NCI-H345 (cell line): ENCODE data around the gene MEAK7.
"Not testable (repeated sequence)": the region's sequence is repeated elsewhere in the genome, so short reads cannot be mapped to it uniquely, and the experiment has no call there.

Experiments
- DNase-seq: peaks from one replicate; lab custom pipeline; 2025; lab: John Stamatoyannopoulos, UW

Gene MEAK7

DNA sequence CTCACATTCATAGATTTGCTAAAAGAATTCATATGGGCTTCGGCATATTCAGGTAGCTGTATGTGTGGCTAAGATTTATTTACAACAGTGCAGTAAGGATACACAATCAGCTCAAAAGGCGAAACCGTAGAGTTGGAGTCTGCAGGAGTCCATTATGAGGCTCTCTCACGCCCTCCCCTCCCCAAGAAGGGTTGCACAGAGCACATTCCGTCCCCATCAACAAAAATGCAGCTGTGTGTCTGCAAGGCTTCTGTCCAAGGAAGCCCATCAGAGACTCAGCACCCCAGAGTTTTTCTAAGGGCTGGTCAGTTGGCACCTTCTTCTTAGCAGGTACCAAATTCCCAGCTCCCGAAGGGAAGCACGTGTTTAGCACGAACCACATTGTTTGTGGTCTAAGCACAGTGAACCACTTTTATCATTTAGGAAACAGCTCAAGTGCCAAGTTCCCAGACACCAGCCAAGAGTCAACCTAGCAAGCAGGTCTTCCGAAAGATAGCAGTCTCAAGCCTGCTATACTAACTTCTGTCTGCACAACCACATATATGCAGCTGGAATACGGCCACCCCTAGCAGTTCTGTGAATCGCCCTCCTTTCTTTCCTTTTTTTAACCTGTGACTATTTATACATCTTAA, 28.5 kb upstream of the MEAK7 start:
- DNase-seq = no peak

DNA sequence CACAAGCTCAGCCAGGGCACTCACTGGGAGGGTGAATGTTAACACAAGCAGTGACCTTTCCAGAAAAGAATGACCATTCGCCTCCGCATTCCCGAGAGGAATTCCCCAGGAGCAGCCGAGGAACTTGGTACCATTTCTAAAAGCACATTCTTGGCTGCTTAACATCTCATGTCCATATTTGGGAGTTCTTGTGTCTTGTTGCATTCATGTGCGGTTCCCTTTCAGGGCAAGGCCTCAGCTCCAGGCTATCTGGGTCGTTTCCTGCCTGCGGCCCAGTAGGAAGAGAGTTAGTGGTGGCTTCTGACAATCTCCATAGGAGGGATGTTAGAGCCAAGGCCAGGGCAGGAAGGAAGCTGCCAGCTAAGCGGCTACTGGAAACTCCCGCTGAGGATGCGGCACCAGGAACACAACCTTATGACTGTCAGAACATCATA, 27.8 kb upstream of the MEAK7 start:
- DNase-seq = no peak

DNA sequence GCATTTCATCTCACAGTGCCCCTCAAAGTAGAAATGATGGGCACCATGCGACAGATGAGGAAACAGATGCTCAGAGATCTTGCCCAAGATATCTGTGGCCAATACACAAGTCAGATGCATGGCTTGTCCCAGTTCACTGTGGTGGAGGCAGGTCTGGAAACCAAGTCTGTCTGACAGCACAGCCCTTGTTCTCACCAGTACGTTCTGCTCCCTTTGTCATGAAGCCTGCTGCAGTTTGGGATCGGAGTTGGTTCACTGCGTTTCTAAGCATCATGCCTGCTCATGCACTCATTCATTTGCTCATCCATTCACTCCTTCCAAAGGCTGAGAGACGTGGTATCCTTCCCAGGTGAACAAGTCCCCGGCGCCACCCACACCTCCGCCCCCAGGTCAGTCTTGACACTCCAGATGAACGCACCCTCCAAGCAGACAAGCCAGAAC, 27.2 kb upstream of the MEAK7 start:
- DNase-seq = no peak

DNA sequence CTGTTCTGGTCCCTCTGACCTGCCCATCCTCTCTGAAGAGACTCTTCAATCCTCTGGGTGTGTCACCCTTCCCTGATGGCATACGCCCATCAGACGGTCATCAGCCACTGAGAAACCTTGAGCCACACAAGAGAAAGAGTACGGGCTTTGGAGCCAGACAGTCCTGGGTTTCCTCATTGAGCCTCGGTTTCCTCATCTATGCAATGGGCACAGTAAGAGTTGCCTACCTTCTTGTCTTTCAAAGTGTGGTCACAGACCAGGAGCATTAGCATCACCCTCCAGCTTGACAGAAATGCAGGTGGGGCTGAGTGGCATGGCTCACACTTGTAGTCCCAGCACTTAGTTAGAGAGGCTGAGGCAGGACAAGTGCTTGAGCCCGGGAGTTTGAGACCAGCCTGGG, 26.1 kb upstream of the MEAK7 start:
- DNase-seq = no peak

DNA sequence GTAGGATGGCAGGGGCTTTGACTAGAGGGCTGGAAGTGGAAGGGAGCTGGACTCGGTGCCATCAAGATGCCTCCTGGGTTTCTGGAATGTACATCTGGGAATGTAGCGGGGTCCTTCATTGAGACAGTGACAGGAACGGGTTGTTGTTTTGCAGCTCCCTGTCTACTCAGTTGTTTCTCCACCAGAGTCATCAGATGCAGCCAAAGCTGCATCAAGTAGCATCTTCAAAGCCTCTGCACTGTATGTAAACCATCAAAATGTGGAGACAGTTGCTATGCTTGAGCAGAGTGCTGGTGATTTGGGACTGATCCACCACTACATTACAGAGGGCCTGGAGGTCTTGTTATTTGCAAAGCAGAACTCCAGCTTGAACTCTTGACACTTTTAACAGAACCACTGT, 25.1 kb upstream of the MEAK7 start:
- DNase-seq = no peak

DNA sequence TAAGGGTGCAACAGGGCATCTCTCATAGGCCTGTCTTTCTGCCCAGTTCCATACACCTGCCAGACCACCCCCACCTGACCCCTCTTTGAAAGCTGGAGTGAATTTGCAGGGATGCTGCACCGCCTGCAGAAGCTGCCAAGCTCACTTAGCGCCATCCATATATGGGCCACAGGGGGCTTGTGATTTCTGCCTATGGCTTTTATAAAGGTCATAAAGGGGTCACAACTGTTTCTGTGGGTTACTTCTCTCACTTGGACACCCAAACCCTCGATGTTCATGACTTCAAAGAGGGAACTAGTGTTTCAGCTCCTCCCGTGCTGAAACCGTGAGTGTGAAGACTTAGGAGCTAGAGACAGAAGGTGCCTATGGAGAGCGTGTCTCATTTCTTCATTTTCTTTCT, 23.9 kb upstream of the MEAK7 start:
- no peak for DNase-seq

DNA sequence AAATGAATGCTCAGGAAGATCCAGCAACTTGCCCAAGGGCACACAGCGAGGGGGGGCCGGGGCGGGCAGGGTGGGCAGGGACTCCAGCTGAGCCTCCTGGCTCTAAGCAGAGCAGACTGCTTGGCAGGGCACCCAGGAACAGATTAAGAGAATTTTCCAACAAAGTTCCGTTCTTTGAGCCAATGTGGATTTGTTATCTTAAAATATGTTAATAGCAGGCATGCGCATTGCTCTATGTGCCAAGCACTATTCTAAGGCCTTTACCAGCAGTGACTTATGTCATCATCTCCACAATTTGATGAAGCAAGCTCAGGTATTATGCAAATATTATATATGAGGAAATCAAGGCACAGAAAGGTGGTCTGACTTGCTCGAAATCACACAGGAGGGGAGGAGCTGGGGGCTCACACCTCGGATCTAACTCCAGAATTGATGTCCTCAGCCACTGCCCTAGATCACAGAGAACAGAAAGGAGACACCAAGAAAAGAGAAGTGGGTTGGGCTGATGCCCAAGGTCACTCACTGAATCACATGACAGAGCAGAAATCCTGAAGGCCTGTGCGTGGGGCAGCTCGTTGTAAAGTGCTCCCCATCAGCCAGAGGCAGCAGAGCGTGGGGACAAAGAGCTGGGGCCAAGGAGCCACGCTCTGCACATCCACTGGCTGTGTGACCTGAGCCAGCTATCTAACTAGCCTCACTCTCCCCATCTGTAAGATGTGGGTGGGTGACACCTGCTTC, 23.2 kb upstream of the MEAK7 start:
- DNase-seq = no peak

DNA sequence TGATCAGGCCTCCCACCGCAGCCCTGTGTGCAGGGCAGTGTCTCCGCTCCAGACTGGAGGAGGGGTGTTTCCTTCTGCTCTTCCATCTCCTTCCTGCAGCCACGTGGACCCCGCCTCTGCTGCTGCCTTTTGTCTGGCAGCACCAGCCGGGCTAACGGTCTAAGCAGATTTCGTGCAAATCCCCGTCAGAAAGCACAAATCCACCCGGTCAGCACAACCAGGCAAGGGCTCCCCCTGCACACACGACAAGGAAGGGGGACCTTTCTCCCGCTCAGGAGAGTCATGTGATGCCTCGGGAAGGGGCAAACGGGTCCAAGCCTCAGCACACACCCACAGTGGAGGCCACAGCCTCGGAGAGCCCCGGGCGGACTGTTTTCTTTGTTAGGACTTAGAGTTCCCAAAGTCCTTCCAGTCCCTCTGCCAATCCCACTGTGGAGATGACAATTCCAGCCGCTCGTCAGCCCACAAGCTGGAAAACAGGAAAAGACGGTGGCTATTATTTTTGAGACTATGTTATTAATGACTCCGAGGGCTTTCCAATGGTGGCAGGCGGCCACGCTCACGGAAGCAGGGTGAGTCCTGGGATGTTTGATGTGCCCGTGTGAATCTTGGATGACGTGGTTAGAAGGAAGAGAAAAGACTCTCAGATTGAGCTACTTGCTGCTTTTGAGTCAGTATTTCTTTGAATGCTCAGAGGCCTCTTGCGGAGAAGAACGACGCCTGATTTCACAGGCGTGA, 22.5 kb upstream of the MEAK7 start:
- no peak for DNase-seq

DNA sequence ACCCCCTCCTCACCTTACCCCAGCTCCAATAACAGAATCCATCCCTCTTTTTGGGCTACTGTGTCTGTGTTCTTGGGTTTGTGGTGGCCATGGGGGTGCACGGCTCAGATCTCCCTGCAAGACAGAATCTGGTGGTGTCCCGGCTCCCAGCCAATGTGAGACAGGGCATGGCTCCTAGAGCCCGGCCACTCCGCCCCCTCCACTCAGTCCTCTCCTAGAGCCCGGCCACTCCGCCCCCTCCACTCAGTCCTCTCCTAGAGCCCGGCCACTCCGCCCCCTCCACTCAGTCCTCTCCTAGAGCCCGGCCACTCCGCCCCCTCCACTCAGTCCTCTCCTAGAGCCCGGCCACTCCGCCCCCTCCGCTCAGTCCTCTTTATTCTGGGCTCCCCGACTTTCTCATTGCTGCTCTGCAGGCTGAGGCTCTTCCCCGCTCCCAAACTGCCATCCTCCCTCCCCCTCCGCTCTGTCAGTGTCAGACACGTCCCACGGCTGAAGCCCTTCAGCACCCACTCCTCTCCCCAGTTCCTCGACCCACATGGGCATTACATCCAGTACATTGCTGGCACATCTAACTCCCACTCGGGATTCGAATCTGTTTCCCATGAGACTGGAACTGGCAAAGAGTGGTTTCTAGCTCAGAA, 20.6 kb upstream of the MEAK7 start:
- DNase-seq = not testable (repeated sequence)

DNA sequence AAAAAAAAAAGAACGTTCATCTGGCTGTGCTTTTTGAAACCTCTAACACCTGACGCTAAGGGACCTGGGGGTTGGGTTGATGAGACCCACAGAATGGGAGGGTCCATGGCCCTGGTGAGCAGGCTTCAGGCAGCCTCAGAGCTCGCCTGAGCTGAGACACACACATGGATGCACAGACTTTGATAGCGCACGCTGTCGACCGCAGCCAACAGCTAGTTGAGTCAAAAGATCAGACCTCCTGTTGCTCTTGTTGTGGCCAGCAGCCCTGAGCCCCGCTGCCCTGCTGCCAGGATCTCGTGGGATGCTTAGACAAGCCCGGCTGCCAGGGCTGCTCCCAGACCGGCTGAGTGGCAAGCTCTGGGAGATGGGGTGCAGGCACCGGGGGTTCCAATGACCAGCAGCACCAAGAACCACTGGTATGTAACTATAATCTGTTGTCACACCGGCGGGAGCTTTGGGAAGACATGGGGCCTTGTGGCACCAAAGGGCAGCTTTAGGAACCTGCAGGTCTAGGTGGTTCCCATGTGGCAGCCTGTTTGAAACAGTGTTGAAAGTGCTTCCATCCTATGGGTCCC, 20.0 kb upstream of the MEAK7 start:
- DNase-seq = no peak

DNA sequence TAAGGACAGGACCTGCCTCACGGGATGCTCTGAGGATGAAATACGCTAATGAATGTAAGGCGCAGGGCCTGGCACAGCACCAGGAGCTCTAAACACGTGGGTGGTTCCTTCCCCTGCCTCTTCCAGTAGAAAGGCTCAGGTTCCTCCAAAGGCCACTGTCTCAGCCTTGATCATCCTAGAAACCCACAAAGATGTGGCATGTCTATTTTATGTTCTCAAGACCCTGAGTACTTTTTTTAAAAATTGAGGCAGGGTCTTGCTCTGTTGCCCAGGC, 17.0 kb upstream of the MEAK7 start:
- DNase-seq = no peak

DNA sequence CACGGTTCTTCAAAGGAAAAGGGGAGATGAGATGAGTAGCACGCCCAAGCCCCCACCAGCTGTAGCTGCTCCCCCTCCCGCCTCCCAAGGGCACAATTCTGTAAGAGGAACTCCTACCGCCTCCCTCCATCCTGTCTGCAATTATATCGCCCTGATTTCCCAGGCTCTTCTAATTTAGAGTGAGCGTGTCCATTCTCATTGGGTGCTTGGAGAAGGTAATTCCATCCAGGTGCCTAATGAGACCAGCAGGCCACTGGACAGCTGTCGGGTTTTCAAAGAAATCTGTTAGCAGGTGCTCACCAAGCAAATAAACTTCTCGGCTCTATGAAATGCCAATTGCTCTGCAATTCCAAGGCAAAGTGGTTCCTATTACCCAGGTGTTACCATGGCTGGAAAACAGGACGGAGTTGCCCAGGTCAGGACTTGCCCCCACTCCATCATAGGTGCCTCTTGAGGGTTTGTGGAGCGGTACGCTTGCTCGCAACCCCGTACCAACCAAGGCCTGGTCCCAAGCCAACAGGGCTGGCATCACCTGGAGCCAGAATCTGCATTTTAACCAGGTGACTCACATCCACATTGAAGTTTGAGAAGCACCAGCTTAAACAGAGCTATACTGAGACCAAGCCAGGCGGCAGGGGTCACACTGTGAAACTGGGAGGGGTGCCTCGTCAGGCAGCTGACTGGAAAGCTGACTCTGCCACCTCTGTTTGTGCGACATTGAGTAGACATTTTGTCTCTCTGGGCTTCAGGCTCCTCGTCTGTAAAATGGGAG, 16.5 kb upstream of the MEAK7 start:
- DNase-seq = peak; percentile 97

DNA sequence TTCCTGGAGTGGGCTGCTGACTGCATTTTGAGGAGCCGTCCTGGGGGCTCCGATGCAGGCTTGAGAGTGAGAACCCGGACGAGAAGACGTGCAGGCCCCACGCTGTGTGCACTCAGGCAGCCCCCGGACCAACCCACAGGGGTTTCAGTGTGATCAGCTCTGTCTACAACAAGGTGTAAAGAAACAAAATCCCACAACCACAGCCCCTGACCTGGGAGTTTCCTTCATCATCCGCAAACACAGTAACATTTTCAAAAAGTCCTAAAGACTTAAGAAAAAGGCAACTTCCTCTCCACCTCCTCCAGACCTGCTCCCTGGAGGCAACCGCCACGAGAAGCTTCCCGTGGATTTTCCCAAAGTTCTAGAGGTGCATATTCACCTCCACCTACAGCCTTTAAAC, 15.4 kb upstream of the MEAK7 start:
- DNase-seq = no peak

DNA sequence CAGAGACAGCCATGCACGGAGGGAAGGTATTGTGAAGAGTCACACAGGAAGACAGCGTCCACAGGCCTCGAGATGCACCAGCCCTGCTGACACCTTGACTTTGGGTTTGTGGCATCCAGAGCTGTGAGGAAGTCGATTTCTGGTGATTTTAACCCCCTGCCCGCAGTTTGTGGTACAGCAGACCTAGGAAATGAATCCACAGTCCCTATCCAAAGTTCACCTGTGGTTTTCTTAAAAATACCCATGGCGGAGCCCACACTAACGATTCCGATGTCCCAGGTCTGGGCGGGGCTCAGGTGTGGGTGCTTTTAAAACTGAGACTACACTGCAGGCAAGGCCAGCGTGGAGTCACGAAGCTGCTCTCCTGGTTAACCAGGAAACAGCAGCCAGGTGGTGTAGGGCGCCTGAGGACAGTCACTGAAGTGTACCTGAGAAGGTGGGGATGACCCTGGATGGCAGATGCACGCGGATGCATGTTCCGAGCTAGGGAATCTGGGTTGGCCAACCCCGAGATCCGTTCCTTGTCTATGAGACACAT, 14.4 kb upstream of the MEAK7 start:
- DNase-seq = peak; percentile 51

DNA sequence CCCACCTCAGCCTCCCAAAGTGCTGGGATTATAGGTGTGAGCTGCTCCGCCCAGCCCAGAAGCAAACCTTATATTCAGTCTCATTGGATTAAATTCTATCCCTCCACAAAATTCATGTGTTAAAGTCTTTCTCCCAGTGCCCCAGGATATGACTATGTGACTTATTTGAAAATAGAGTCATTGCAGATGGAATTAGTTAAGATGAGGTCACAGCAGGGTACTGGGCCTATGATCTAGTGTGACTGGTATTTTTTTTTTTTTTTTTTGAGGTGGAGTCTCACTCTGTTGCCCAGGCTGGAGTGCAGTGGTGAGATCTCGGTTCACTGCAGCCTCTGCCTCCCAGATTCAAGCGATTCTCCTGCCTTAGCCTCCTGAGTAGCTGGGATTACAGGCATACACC, 13.8 kb upstream of the MEAK7 start:
- DNase-seq = not testable (repeated sequence)

DNA sequence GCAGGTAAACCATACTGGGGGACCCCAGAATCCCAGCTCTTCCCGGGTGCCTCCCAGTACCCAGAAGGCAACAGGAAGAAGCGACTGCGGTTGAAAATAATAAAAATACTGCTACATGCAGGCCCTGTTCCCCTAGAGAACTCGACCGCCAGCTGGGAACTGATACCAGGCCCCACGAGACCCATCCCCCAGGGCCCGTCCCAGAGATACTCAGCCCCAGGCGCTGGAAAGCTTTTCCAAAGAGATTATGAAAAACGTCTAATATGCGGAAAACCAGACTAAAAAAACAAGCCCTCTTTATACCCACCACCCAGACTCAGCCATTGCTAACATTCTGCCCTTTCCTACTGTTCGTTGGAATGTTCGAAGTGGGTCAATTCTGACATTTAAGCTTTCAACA, 12.9 kb upstream of the MEAK7 start:
- DNase-seq = no peak

DNA sequence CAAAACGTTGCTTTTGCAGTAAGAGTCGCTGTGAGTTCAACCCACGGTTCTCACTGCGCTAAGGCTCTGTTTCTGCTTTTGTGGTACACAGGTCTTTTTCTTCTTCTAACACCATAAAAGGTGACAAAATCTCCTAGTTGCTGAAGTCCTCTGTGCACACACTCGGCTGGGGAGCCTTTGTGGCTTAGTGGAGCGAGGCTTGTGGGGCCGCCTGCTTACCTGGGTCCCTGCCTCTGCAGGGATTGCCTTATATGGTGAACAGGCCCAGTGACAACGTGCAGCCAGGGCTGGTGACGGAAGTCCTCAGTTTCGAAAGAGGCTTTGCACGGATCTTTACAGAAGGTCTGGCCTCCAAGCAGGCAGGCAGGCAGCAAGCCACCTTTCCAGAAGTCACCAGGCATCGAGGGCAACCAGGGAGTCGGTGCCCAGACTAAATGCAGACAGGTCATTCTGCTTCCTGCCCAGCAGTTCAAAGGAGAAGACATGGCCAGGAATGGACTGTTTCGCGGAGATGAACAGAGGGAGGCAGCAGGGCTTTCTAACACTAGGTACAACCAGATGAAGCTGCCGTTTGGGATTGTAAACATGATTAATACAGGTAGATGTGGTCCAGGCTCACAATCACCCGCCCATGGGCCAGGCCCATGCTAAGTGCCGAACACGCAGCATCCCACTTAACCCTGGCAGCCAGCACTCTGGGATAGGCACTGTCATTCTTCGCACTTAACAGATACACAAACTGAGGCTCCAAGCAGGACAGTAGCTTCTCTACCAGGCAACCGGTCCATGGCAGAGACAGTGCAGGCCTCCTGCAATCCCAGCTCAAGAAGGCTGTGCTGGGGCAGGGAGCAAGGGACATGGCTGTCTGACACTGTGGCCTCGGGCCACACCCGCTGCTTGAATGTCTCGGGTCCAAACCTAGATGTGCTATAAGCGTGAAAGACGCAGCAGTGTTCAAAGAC, 10.7 kb upstream of the MEAK7 start:
- DNase-seq = peak; percentile 51

DNA sequence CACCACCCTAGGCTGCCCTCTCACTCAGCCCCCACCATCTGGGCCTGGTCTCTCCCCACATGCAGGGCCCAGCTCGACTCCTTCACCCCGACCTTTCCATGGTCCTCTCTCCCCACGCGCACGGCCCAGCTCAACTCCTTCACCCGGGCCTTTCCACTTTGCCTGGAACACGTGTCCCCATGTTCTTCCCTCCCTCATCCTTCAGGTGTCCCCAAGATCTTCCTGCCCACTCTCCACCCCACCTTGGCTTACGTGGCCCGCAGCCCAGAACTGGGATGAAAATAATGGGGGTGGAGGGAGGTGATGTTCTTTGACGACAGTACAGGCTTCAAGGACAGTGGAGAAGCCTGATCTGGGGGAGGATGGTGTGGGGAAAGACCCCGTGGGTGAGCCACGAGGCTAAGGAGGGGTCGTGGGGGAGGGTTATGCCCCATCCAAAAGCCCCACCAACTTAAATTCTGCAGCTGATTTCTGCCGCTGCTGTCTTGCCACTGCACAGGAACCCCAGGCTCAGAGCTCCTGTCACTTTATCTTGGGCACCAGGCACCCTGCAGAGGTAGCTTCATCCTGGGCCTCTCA, 9.9 kb upstream of the MEAK7 start:
- DNase-seq = no peak

DNA sequence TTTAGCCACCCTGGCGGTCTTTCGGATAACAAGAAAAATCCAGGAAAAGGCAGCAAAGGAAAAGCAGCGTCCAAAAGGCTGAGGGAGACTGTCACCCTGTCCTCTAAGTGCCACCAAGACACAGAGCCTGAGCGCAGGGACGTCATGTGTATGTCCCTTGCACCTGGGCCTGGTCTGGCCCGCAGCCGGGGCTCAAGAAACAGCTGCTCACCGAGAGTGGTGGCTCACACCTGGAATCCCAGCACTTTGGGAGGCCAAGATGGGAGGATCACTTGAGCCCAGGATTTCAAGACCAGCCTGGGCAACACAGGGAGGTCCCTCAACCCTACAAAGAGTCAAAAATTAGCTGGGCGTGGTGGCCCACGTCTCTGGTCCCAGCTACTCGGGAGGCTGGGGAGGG, 9.2 kb upstream of the MEAK7 start:
- DNase-seq = no peak

DNA sequence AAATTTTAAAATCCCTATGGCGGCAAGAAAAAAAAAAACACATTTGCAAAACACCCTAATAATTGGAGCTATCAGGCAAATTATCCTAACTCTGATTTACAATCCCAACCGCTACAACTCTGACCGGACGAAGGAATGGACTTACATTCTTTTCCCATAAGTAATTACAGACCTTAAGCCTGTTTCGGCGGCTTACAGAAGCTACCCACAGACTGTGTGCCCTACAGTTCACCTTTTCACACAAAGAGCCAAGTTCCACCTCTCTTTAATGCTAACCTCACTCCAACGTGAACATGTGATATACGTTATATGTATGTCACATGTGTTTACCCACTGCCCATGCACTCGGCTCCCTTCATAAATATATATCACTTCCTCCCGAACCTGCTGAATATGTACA, 8.7 kb upstream of the MEAK7 start:
- DNase-seq = no peak
